Suppressor macrophage treated with lipopolysaccharide for 1 hour (primary cell): Measurements from ENCODE around the gene MAP2K3.
"Not testable (repeated sequence)": the region's sequence is repeated elsewhere in the genome, so short reads cannot be mapped to it uniquely, and the experiment has no call there.

ENCODE experiments used
- DNase-seq, 3 donors: peaks; one replicate each; pipeline ENCODE4 v3.0.0-alpha.2; 2020 to 2022

The MAP2K3 gene

GRCh38 chr17:21337981-21338625 lies 53.6 kb downstream of the MAP2K3 start:
- not testable (repeated sequence) for DNase-seq

DNA sequence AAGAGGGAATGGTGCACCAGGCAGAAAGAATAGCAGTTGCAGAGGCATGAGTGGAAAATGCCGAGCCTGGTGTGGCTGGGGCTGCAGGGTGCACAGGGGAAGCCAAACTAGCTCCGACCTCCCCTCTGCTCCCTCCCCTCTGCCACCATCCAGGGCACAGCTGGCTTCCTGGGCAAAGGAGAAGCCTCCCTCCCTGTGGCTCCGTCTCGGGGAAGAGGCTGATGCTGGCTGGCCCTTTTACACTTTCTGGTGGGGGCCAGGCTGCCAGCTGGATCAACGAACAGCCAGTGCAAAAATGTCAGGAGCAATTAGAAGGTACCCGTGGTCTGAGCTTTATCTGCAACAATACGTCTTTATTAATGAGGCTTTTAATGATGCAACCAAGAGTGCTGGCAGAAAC lies 54.5 kb downstream of the MAP2K3 start:
- DNase-seq, result no peak

GRCh38 chr17:21339571-21339970 lies 55.1 kb downstream of the MAP2K3 start:
- not testable (repeated sequence) for DNase-seq

DNA sequence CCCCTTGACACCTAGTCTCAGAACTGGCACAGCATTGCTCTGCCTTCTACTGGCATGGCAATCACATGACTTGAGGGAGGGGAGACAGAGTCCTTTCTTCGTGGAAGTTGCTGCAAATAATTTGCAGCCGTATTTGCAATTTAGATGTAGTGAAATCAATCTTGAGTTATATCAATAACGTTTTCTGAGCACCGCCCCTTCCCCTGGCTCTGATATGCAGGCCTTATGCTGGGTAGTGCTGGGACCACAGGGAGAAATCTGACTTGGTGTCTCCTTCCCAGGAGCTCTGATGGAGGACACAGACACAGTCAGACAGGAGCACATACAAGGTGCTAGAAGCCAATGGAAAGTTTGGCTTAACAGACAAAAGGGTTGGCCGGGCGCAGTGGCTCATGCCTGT lies 55.9 kb downstream of the MAP2K3 start:
- DNase-seq, result not testable (repeated sequence)

DNA sequence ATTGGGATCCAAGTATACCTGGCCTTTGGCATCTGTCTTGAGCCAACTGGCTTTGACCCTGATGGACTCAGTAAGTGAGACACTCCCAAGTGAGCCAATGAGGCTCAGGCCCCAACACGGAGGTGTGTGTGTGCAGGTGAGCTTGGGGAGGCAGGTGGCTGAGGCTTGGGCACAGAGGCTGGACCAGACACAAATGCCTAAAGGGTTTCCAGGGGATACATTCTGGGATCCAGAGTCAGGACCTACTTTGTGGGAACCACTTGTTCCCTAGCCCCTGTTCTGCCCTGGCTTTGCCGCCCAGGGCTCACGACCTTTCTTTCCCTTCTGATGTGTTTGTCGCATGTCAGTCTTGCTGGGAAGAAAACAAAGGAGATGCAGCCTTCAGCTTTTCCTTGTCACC lies 56.8 kb downstream of the MAP2K3 start:
- not testable (repeated sequence) for DNase-seq

GRCh38 chr17:21341925-21342540 lies 57.5 kb downstream of the MAP2K3 start:
- not testable (repeated sequence) for DNase-seq

DNA sequence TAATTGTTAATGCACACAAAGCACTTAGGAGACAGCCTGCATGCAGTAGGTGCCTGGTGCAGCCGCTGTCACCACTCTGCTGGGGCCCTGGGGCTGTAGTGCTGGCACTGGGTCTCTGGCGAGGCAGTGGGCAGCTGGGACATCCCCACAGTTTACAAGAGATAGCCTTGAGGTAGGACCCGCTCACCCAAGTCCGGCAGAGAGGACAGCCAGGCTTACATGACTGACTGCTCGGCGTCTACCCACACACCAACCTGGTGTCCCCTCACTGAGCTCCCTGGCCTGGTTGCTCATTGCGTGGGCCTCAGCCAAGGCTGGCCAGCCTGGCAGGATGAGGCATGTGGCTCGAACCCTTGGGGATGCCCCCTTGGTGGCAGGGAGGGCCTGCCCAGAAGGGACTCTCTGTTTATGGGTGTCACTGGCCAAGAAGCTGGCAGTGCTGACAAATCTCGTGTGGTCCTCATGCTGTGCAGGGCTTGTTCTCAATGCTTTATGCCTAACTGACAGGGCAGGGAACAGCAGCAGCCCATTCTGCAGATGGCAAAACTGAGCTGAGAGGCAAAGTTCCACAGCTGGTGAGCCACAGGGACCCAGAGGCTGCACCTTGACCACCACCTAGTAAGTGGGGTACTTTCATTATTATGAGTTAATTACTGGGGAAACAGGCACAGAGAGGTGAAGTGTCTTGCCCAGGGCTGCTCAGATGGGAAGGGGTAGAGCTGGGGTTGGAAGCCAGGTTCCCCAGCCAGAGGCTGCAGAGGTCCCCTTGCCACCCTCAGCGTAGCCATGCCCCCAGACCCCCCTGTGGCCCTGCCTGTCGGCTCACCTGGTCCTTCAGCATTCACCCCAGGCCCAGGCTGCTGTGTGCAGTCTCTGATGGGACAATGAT lies 58.8 kb downstream of the MAP2K3 start:
- not testable (repeated sequence) for DNase-seq

DNA sequence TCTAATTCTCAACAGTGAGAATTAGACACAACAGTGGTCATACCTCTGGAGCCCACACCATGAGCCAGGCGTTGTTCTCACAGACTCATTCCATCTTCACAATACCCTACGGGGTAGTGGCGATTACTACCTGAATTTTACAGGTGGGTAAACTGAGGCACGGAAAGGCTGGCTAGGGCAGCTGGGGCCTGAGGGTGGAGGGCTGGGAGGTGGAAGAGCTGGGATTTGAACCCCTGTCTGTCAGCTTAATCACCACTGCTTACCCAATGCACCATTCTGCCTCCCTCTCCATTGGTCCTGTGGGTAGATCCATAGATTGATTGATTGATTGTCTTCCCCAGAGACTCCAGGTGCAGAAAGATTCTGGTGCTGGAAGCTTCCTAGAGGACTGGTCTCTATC lies 60.3 kb downstream of the MAP2K3 start:
- not testable (repeated sequence) for DNase-seq

DNA sequence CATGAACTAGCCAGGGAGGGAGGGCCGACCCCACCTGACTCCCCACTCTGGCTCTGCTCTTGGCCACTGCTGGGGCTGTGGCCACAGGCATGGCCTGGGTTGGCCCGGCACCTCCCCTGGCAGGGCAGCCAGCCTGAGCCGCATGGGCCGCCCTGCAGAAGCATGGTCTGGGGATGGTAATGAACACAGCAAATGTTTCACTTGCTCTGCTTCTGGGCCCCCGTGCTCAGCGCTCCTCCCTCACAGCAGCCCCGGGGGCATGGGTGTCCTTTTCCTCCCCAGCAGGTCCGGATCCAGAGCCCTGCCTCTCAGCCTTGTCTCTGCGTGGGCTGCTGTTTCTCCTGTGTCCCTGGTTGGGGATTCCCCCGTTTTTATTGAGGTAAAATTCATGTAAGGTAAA lies 60.7 kb downstream of the MAP2K3 start:
- no peak for DNase-seq

DNA sequence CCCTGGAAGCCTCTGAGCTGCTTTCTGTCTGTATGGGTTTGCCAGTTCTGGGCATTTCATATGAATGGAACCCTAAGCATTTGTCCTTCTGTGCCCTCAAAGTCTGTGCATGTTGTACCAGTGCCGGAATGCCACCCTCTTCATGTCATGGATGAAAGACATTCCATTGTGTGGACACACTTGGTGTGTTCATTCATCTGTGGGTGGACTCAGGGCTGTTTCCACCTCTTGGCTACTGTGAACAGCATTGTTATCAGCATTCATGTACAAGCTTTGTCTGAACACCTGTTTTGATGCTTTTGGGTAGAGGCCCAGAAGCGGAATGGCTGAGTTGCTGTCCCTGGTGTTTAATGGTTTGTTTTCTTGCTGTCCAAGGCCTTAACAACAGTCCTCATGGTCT lies 61.6 kb downstream of the MAP2K3 start:
- not testable (repeated sequence) for DNase-seq

DNA sequence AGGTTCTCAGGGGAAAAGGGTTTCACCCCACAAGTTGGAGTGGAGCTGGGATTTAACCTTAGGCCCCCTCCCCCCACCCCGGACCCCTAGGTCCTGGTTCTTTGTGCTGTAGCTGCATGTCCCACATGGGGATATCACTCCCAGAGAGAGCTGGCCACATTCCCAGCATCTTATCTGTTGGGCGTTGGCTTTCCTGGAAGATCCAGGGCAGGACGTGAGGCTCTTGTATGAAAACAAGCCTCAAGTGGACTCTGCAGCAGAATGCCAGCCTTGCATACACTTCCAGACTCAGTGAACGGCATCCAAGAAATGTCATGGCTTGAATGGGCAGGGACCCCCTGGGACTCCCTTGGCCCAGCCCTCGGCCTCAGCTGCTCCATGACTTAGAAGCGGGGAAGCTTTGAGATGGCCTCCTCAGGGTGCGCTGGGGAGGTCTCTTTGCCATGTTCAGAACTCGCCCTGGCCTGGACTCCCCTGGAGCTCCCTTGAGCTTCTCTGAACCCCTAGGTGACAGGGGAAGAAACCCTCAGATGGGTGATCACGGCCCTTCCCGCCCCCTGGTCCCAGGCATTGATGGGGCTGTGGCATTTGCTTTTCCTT lies 62.2 kb downstream of the MAP2K3 start:
- DNase-seq, result not testable (repeated sequence)

- DNase-seq, result not testable (repeated sequence)
These were observed 63.1 kb downstream of the MAP2K3 start for GRCh38 chr17:21347660-21348059.

DNA sequence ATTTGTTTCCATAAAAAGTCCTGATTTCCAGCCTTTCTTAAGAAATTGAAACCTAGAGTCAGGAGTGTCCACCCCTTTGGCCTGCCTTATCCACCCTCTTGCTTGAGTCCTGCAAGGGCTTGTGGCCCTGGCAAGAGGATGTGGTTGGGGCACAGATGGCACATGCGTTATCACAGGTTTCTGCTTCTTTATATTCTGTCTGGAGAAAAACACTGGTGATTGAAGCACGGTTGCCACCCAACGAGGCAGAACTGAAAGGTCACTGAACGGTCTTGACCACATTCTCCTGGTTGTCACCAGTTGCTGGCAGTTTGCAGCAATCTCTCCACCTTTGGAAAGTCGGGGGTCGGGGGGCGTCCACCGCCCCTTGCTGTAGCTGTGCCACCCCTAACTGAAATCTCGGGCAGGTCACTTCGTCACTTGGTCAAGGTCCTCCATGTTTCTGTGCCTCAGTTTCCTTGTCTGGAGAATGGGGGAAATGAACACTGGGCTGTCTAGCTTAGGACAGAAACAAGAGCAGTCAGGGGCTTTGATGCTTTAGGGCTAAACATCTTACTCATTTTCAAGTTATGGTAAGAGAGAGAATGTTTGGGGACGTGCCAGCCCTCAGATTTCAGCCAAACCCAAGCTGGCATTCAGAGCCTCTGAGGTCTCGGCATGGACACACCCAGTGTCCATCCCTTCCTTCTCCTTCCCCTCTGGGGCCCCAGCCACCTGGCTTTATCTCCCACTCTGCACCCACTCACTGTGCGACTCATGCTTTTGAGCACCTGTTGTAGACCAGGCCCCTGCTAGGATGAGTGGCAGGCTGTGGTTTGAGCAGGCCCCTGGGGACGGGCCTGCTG lies 63.8 kb downstream of the MAP2K3 start:
- not testable (repeated sequence) for DNase-seq

DNA sequence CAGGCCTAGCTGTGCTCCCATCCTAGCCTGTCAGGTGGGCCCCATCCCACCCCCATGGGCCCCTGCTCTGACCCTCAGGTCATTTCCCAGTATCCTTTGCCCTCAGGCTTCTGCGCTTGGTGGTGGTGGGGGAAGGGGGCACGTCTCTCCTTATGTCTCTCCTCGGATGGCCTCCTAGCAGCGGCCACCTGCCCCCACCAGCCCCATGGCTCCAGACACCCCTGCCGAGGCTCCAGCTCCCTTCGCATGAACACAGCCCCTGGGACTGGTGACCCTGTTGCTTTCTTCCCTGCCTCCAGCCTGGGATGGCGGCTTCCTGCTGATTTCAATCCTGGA lies 64.4 kb downstream of the MAP2K3 start:
- not testable (repeated sequence) for DNase-seq

DNA sequence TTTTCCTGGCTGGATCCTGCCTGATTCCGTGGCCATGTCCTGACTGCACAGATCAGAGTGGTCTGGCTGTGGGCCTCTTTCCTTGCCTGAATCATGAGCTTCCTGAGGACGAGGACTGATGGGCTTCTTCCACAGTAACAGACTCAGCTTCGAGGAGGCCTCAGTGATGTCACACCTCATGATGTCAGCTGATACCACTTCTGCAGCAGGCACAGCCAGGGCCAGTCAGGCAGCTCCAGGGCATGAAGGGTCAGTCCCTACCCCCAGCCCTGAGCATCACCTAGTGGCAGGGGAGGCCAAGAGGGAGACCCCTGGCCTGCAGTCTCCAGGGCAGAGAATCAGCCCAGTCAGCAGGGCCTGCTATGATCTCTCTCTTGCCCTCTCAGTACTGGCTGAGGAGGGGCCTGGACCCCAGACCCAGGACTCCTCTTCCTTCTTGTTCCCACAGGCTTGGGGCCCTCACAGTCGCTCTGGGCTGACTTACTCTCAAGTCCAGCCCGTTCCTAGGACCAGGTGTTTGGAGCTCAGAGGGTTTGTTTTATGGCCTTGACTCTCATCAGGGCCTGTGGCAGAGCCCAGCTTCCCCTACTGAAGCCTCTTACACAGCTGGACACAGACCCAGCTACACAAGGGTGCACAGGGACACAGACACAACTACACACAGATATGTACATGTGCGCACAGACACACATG lies 65.0 kb downstream of the MAP2K3 start:
- not testable (repeated sequence) for DNase-seq

- DNase-seq, result not testable (repeated sequence)
These were observed 66.0 kb downstream of the MAP2K3 start for GRCh38 chr17:21350495-21350894.

GRCh38 chr17:21351366-21352065 lies 67.0 kb downstream of the MAP2K3 start:
- DNase-seq, result no peak

DNA sequence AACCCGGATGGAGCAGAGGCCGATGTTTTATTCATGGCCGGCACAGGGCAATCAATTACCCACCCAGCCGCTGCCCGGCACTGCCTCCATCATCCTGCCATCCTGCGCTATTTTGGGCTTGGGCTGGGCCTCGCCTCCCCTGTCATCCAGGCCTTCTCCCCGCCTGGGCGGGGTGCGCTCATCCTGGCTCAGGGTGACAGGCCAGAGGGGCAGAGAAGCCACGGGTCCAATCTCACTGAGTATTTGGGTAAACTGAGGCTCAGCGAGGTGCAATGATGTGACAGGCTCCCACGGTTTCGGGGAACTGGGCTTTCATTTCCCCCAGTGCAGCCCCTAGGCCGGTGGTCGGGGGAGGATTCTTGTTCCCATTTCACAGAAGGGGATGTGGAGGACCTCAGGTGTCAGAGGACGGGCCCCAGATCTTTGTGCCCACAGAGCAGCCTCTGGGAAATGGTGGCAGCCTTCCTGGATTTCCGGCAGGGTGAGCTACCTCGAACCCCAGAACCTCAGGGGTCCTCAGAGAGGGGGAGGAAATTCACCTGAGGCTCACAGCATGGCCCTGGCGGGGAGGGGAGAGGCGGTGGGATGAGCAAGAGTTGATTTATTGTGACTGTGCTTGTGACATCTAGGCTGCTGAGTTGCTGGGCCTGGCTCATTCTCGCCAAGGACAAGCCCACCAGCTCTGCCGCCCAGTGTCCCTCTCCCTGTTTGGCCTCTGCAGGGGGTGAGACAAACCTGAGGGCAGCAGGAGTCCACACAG lies 67.9 kb downstream of the MAP2K3 start:
- DNase-seq, result no peak

GRCh38 chr17:21352981-21353265 lies 68.4 kb downstream of the MAP2K3 start:
- DNase-seq, result no peak

- DNase-seq, result no peak
These were observed 69.0 kb downstream of the MAP2K3 start for GRCh38 chr17:21353326-21354010.
